ENCODE data around the gene BTK. TPM values are rescaled to one million over a fixed set of nuclear protein-coding genes. Genes with fewer than 3 reads are reported as not detected.
"Not testable (repeated sequence)": the region's sequence is repeated elsewhere in the genome, so short reads cannot be mapped to it uniquely, and the experiment has no call there.

The BTK gene
- total and polyA plus RNA-seq, 7 experiments from 2014 or later = 0.06 to 52.1 (median 1.9) TPM; not detected in 1

GRCh38 chrX:101337776-101338271 lies 48.2 kb downstream of the BTK start:
- no peak for DNase-seq
- Mint-ChIP-seq H3K4me3 (no peak overlapping the region), H3K27ac (peak overlapping the region in 1 of 9 donors; percentile 56), H3K4me1 (peaks cover 0 to 8% (median 0%) of the 10 kb centered on the region in 7 donors), H3K27me3 (no peaks in the 10 kb centered on the region), H3K36me3 (no peaks in the 10 kb centered on the region), H3K9me3 (peaks cover 0 to 4% (median 0%) of the 10 kb centered on the region in 11 donors)
- POLR2A ChIA-PET = no interaction called here
- Histone ChIP-seq H3K36me3 (ENCODE audit: control insufficient read depth in 2 of 3, insufficient read depth in 3 of 3, low read length in 3 of 3) (no peaks in the 10 kb centered on the region), H3K9me3 (ENCODE audit: control insufficient read depth in 2 of 3, low read length in 3 of 3) (no peaks in the 10 kb centered on the region), H3K27ac (ENCODE audit: low read depth, low read length) (no peak overlapping the region), H3K27me3 (ENCODE audit: control insufficient read depth in 2 of 2, insufficient read depth in 2 of 2, low read length in 2 of 2) (no peaks in the 10 kb centered on the region), H3K4me3 (ENCODE audit: low read length) (no peak overlapping the region), H3K4me1 (ENCODE audit: control insufficient read depth in 2 of 2, insufficient read depth in 2 of 2, low read length in 2 of 2) (no peaks in the 10 kb centered on the region)
- intact Hi-C loops (cut with micrococcal nuclease) = no loop called here
- CTCF ChIA-PET = no interaction called here
- ATAC-seq = no peak

GRCh38 chrX:101334310-101334709 lies 51.7 kb downstream of the BTK start:
- POLR2A ChIA-PET = not testable (repeated sequence)

DNA sequence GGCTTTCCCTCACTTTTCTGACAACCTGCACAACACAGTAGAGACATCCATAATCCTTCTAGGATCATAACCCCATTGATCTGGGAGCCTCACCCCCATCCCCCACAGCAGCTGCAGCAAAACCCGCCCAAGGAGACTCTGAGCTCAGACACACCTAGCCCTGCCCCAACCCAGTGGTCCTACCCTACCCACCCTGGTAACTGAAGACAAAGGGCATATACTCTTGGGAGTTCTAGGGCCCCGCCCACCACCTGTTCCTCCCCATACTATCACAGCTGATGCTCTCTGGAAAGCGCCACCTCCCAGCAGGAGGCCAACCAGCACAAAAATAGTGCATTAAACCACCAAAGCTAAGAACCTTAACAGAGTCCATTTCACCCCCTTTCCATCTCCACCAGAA lies 59.4 kb downstream of the BTK start:
- H3K4me3 Mint-ChIP-seq; H3K27me3 ChIP-seq (ENCODE audit: control insufficient read depth in 2 of 2, insufficient read depth in 2 of 2, low read length in 2 of 2); H3K4me1 ChIP-seq (ENCODE audit: control insufficient read depth in 2 of 2, insufficient read depth in 2 of 2, low read length in 2 of 2); H3K36me3 ChIP-seq (ENCODE audit: control insufficient read depth in 2 of 3, insufficient read depth in 3 of 3, low read length in 3 of 3); H3K4me1 Mint-ChIP-seq; H3K27ac Mint-ChIP-seq; DNase-seq; POLR2A ChIA-PET; H3K27ac ChIP-seq (ENCODE audit: low read depth, low read length); ATAC-seq; H3K9me3 Mint-ChIP-seq; H3K9me3 ChIP-seq (ENCODE audit: control insufficient read depth in 2 of 3, low read length in 3 of 3); H3K27me3 Mint-ChIP-seq; CTCF ChIA-PET; H3K36me3 Mint-ChIP-seq; intact Hi-C loops (cut with micrococcal nuclease); H3K4me3 ChIP-seq (ENCODE audit: low read length): not testable (repeated sequence)

More at GRCh38 chrX:101334310-101334709, 51.7 kb downstream of the BTK start:
- H3K27ac ChIP-seq (ENCODE audit: low read depth, low read length); H3K36me3 Mint-ChIP-seq; H3K4me3 Mint-ChIP-seq; H3K9me3 Mint-ChIP-seq; CTCF ChIA-PET; intact Hi-C loops (cut with micrococcal nuclease); DNase-seq; H3K36me3 ChIP-seq (ENCODE audit: control insufficient read depth in 2 of 3, insufficient read depth in 3 of 3, low read length in 3 of 3); H3K4me1 ChIP-seq (ENCODE audit: control insufficient read depth in 2 of 2, insufficient read depth in 2 of 2, low read length in 2 of 2); H3K27me3 ChIP-seq (ENCODE audit: control insufficient read depth in 2 of 2, insufficient read depth in 2 of 2, low read length in 2 of 2); H3K27ac Mint-ChIP-seq; H3K4me3 ChIP-seq (ENCODE audit: low read length); ATAC-seq; H3K27me3 Mint-ChIP-seq; H3K9me3 ChIP-seq (ENCODE audit: control insufficient read depth in 2 of 3, low read length in 3 of 3): not testable (repeated sequence)
- peaks cover 0 to 11% (median 0%) of the 10 kb centered on the region in 7 donors for H3K4me1 Mint-ChIP-seq

DNA sequence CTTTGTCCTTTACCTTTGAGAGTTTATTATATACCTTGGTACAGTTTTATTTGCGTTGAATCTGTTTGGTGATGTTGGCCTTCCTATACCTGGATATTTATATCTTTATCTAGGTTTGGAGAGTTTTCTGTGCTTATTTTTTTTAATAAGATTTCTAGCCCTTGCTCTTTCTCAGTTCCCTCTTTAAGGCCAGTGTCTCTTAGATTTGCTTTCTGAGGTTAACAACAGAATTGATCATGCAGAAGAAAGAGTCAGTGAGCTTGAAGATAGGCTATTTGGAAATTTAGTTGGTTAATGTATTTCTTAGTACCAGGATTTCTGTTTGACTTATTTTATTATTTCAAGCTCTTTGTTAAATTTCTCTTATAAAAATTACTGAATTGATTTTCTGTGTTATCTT lies 82.2 kb downstream of the BTK start:
- CTCF ChIA-PET = no interaction called here
- Mint-ChIP-seq H3K27me3 (peaks cover 0 to 4% (median 0%) of the 10 kb centered on the region in 5 donors), H3K27ac (no peak overlapping the region), H3K4me1 (no peaks in the 10 kb centered on the region), H3K4me3 (no peak overlapping the region), H3K36me3 (no peaks in the 10 kb centered on the region), H3K9me3 (peaks cover 0 to 3% (median 0%) of the 10 kb centered on the region in 11 donors)
- Histone ChIP-seq H3K27ac (ENCODE audit: low read depth, low read length) (no peak overlapping the region), H3K36me3 (ENCODE audit: control insufficient read depth in 2 of 3, insufficient read depth in 3 of 3, low read length in 3 of 3) (no peaks in the 10 kb centered on the region), H3K4me1 (ENCODE audit: control insufficient read depth in 2 of 2, insufficient read depth in 2 of 2, low read length in 2 of 2) (no peaks in the 10 kb centered on the region), H3K4me3 (ENCODE audit: low read length) (no peak overlapping the region), H3K9me3 (ENCODE audit: control insufficient read depth in 2 of 3, low read length in 3 of 3) (no peaks in the 10 kb centered on the region), H3K27me3 (ENCODE audit: control insufficient read depth in 2 of 2, insufficient read depth in 2 of 2, low read length in 2 of 2) (no peaks in the 10 kb centered on the region)
- no peak for ATAC-seq
- intact Hi-C loops (cut with micrococcal nuclease) = no loop called here
- no peak for DNase-seq
- POLR2A ChIA-PET = no interaction called here

Other genes starting within 250 kb of the BTK start
- under 1 TPM in 2 of 5 experiments, not detected in 3; 0.08 to 0.58 TPM for gene DRP2, start 166.4 kb downstream of the BTK start, total RNA-seq
- gene DRP2, start 166.4 kb downstream of the BTK start, polyA plus RNA-seq = not detected
- under 1 TPM in 1 of 5 experiments, not detected in 4; 0.15 TPM for gene TAF7L, start 94.9 kb downstream of the BTK start, total RNA-seq
- not detected for gene TAF7L, start 94.9 kb downstream of the BTK start, polyA plus RNA-seq
- 10 to 100 TPM in 3 of 5 experiments, 1 to 10 TPM in 2; 6.7 to 13.6 (median 12.2) TPM for gene TIMM8A, start 37.4 kb downstream of the BTK start, total RNA-seq
- 10 to 100 TPM in 1 of 2 donors, 1 to 10 TPM in 1; 8.5 to 10.6 TPM for gene TIMM8A, start 37.4 kb downstream of the BTK start, polyA plus RNA-seq
- 100 to 1,000 TPM; 113 to 342 (median 282) TPM for gene RPL36A, start 4.8 kb upstream of the BTK start, total RNA-seq
- gene RPL36A, start 4.8 kb upstream of the BTK start, polyA plus RNA-seq = 1,000 to 10,000 TPM; 2,157 to 2,919 TPM
- 10 to 100 TPM; 12.5 to 40.1 (median 27.1) TPM for gene GLA, start 21.7 kb upstream of the BTK start, total RNA-seq
- 10 to 100 TPM; 10.9 to 11.2 TPM for gene GLA, start 21.7 kb upstream of the BTK start, polyA plus RNA-seq
- gene HNRNPH2, start 22.0 kb upstream of the BTK start, total RNA-seq = 10 to 100 TPM; 32.1 to 46.3 (median 41.5) TPM
- gene HNRNPH2, start 22.0 kb upstream of the BTK start, polyA plus RNA-seq = 100 to 1,000 TPM in 1 of 2 donors, 10 to 100 TPM in 1; 96.3 to 103 TPM
- gene ARMCX4, start 99.3 kb upstream of the BTK start, total RNA-seq = 10 to 100 TPM in 4 of 5 experiments, 1 to 10 TPM in 1; 2.1 to 18.1 (median 14.3) TPM
- 1 to 10 TPM in 1 of 2 donors, under 1 TPM in 1; 0.52 to 1.7 TPM for gene ARMCX4, start 99.3 kb upstream of the BTK start, polyA plus RNA-seq
- gene ARMCX1, start 164.4 kb upstream of the BTK start, total RNA-seq = 1 to 10 TPM in 2 of 5 experiments, under 1 TPM in 3; 0.17 to 1.4 (median 0.78) TPM
- gene ARMCX1, start 164.4 kb upstream of the BTK start, polyA plus RNA-seq = 1 to 10 TPM; 2.1 to 3.2 TPM
- 10 to 100 TPM; 27.3 to 42.5 (median 39.9) TPM for gene ARMCX6, start 231.8 kb upstream of the BTK start, total RNA-seq
- gene ARMCX6, start 231.8 kb upstream of the BTK start, polyA plus RNA-seq = 10 to 100 TPM; 43.1 to 60.1 TPM
- gene ARMCX3, start 237.0 kb upstream of the BTK start, total RNA-seq = 10 to 100 TPM; 32.2 to 60.4 (median 37.3) TPM
- gene ARMCX3, start 237.0 kb upstream of the BTK start, polyA plus RNA-seq = 10 to 100 TPM; 19.8 to 30.1 TPM

All from naive thymus-derived CD4-positive, alpha-beta T cell (primary cell).